Measurements from ENCODE around the gene MARCHF3. TPM values are rescaled to one million over a fixed set of nuclear protein-coding genes. Genes with fewer than 3 reads are reported as not detected.

MARCHF3 gene
- polyA plus RNA-seq, 4 donors: 3.6 to 8.5 (median 5.4) TPM

- no peaks in the 10 kb centered on the region for H3K9me3 ChIP-seq (ENCODE audit: control insufficient read depth in 2 of 2, insufficient read depth in 1 of 2, low read depth in 1 of 2, low read length in 1 of 2)
- H3K27me3 ChIP-seq (ENCODE audit: control insufficient read depth in 3 of 3, insufficient read depth in 3 of 3, low read length in 3 of 3): no peaks in the 10 kb centered on the region
- no peak overlapping the region for H3K4me3 ChIP-seq (ENCODE audit: low read depth in 1 of 3, low read length in 3 of 3)
- FAIRE-seq (no peak), DNase-seq (no peak)
- WGBS, 3 donors: 91 to 94% (median 93%) methylated on average over 5 of the region's 5 CpGs
- no peak overlapping the region for H3K27ac ChIP-seq (ENCODE audit: low read depth in 1 of 3, low read length in 2 of 3)
- no peaks in the 10 kb centered on the region for H3K4me1 ChIP-seq (ENCODE audit: control insufficient read depth in 3 of 3, insufficient read depth in 2 of 3, low read depth in 1 of 3, low read length in 2 of 3)
- peaks cover 0 to 29% (median 7%) of the 10 kb centered on the region in 3 donors for H3K36me3 ChIP-seq (ENCODE audit: control insufficient read depth in 3 of 3, insufficient read depth in 2 of 3, low read depth in 1 of 3, low read length in 3 of 3)
Observed at GRCh38 chr5:126829098-126829497, 201.3 kb downstream of the MARCHF3 start.

DNA sequence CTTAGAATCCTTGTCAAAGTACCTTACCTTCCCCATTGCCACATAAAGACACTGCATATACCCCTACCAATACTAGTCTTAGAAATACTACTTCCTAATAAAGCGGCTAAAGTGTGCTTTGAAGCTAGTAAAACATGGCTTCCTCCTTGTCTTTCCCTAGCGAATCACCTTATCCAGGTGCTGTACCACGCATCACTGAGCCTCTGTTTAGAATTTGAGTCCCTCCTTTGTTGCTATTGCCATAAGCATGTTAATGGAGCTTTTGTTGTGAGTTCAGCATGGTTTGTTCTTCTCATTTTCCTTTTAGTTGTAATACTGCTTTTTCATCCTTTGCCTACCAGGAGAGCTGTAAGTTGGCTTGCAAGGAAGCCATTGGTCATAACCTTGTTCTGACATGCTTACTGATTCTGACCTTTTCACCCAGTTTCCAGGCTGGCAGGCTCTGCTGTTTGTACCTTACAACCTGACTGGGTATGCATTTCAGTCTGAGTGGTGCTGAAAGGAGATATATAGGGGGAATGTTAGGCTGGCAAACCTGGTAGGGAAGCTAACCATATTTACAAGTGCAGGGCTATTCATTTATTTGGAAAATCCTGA is 203.6 kb downstream of the MARCHF3 start:
- H3K9me3 ChIP-seq (ENCODE audit: control insufficient read depth in 2 of 2, insufficient read depth in 1 of 2, low read depth in 1 of 2, low read length in 1 of 2): no peaks in the 10 kb centered on the region
- H3K4me3 ChIP-seq (ENCODE audit: low read depth in 1 of 3, low read length in 3 of 3): no peak overlapping the region
- DNase-seq (no peak), FAIRE-seq (no peak)
- peaks cover 0 to 26% (median 7%) of the 10 kb centered on the region in 3 donors for H3K36me3 ChIP-seq (ENCODE audit: control insufficient read depth in 3 of 3, insufficient read depth in 2 of 3, low read depth in 1 of 3, low read length in 3 of 3)
- no peaks in the 10 kb centered on the region for H3K4me1 ChIP-seq (ENCODE audit: control insufficient read depth in 3 of 3, insufficient read depth in 2 of 3, low read depth in 1 of 3, low read length in 2 of 3)
- 65 to 82% (median 81%) methylated on average over 3 of the region's 3 CpGs for WGBS, 3 donors
- no peaks in the 10 kb centered on the region for H3K27me3 ChIP-seq (ENCODE audit: control insufficient read depth in 3 of 3, insufficient read depth in 3 of 3, low read length in 3 of 3)
- no peak overlapping the region for H3K27ac ChIP-seq (ENCODE audit: low read depth in 1 of 3, low read length in 2 of 3)

- WGBS, 3 donors: 97 to 98% (median 97%) methylated on average over 5 of the region's 5 CpGs
- no peak for FAIRE-seq
- H3K4me1 ChIP-seq (ENCODE audit: control insufficient read depth in 3 of 3, insufficient read depth in 2 of 3, low read depth in 1 of 3, low read length in 2 of 3): no peaks in the 10 kb centered on the region
- H3K27me3 ChIP-seq (ENCODE audit: control insufficient read depth in 3 of 3, insufficient read depth in 3 of 3, low read length in 3 of 3): no peaks in the 10 kb centered on the region
- DNase-seq: no peak
- H3K4me3 ChIP-seq (ENCODE audit: low read depth in 1 of 3, low read length in 3 of 3): no peak overlapping the region
- peaks cover 0 to 20% (median 2%) of the 10 kb centered on the region in 3 donors for H3K36me3 ChIP-seq (ENCODE audit: control insufficient read depth in 3 of 3, insufficient read depth in 2 of 3, low read depth in 1 of 3, low read length in 3 of 3)
- no peaks in the 10 kb centered on the region for H3K9me3 ChIP-seq (ENCODE audit: control insufficient read depth in 2 of 2, insufficient read depth in 1 of 2, low read depth in 1 of 2, low read length in 1 of 2)
- no peak overlapping the region for H3K27ac ChIP-seq (ENCODE audit: low read depth in 1 of 3, low read length in 2 of 3)
Observed at GRCh38 chr5:126819253-126819652, 211.1 kb downstream of the MARCHF3 start.

DNA sequence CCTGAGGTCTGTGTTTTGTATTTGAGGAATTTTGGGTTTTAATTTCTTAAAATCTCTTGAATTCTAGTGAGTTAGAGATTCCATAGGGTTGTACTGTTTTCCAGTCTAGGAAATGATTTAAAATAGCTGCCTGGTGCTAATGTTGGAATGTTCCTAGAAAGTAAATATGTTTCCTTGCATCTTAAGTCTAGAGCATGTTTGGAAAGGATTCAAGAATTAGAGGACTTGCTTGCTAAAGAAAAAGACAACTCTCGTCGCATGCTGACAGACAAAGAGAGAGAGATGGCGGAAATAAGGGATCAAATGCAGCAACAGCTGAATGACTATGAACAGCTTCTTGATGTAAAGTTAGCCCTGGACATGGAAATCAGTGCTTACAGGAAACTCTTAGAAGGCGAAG is 211.6 kb downstream of the MARCHF3 start:
- peaks cover 0 to 23% (median 2%) of the 10 kb centered on the region in 3 donors for H3K36me3 ChIP-seq (ENCODE audit: control insufficient read depth in 3 of 3, insufficient read depth in 2 of 3, low read depth in 1 of 3, low read length in 3 of 3)
- no peak overlapping the region for H3K27ac ChIP-seq (ENCODE audit: low read depth in 1 of 3, low read length in 2 of 3)
- H3K9me3 ChIP-seq (ENCODE audit: control insufficient read depth in 2 of 2, insufficient read depth in 1 of 2, low read depth in 1 of 2, low read length in 1 of 2): no peaks in the 10 kb centered on the region
- no peak for FAIRE-seq
- WGBS, 3 donors: 93 to 98% (median 96%) methylated on average over 4 of the region's 4 CpGs
- H3K27me3 ChIP-seq (ENCODE audit: control insufficient read depth in 3 of 3, insufficient read depth in 3 of 3, low read length in 3 of 3): no peaks in the 10 kb centered on the region
- no peaks in the 10 kb centered on the region for H3K4me1 ChIP-seq (ENCODE audit: control insufficient read depth in 3 of 3, insufficient read depth in 2 of 3, low read depth in 1 of 3, low read length in 2 of 3)
- DNase-seq: no peak
- H3K4me3 ChIP-seq (ENCODE audit: low read depth in 1 of 3, low read length in 3 of 3): no peak overlapping the region

Other genes starting within 250 kb of the MARCHF3 start
- 10 to 100 TPM in 1 of 4 donors, 1 to 10 TPM in 3; 4.2 to 17.9 (median 6.4) TPM for gene C5orf63, start 42.9 kb upstream of the MARCHF3 start, polyA plus RNA-seq